ENCODE measurements around the gene PTF1A. TPM values are rescaled to one million over a fixed set of nuclear protein-coding genes. Genes with fewer than 3 reads are reported as not detected.

Gene PTF1A
- polyA plus RNA-seq, 1 donor (not counting 4 experiments of a cell fraction or from before 2014, with no cell fraction given) = not detected

GRCh38 chr10:23150091-23150490 lies 42.0 kb upstream of the PTF1A start:
- Histone ChIP-seq H3K36me3 (ENCODE audit: control insufficient read depth in 2 of 2, extremely low read depth in 1 of 2, insufficient read depth in 2 of 2, low read length in 2 of 2) (no peaks in the 10 kb centered on the region), H2AFZ (ENCODE audit: control insufficient read depth, low read length) (no peak overlapping the region), H3K4me2 (ENCODE audit: control insufficient read depth, extremely low read depth, insufficient read depth, low read depth, low read length) (no peak overlapping the region), H3K4me1 (ENCODE audit: control insufficient read depth, extremely low read depth, insufficient read depth, low read length) (no peaks in the 10 kb centered on the region), H3K9ac (ENCODE audit: control insufficient read depth, extremely low read depth, insufficient read depth, low read length) (no peak overlapping the region), H3K27me3 (ENCODE audit: control insufficient read depth, extremely low read depth, insufficient read depth, low read length) (peaks cover 5% of the 10 kb centered on the region), H3K9me1 (ENCODE audit: control insufficient read depth, extremely low read depth, insufficient read depth, low read length) (no peaks in the 10 kb centered on the region), H3K4me3 (ENCODE audit: control insufficient read depth in 2 of 3, extremely low read depth in 1 of 3, insufficient read depth in 2 of 3, low read depth in 1 of 3, low read length in 3 of 3) (no peak overlapping the region), H3K27ac (ENCODE audit: control insufficient read depth, insufficient read depth, low read length) (no peak overlapping the region), H3K9me3 (ENCODE audit: control insufficient read depth, low read depth, low read length) (no peaks in the 10 kb centered on the region), H3K79me2 (ENCODE audit: control insufficient read depth, insufficient read depth, low read length) (no peaks in the 10 kb centered on the region), H4K20me1 (ENCODE audit: control insufficient read depth, extremely low read depth, insufficient read depth, low read length) (no peaks in the 10 kb centered on the region)
- TF ChIP-seq EZH2 (IDR thresholded peaks at IDR 0.05; ENCODE audit: low read length) = no peak
- no peak for TF ChIP-seq CTCF (optimal IDR thresholded peaks at IDR 0.05 in 1 of 3, IDR thresholded peaks at IDR 0.05 in 1 of 3, conservative IDR thresholded peaks at IDR 0.05 in 1 of 3; ENCODE audit: extremely low read depth in 1 of 3, insufficient read depth in 2 of 3, low read length in 3 of 3)
- dilution Hi-C loops (cut with MboI; ENCODE audit: extremely low pct_ligation_motif_present, low sequenced_read_pairs) = no loop called here
- no peak for FAIRE-seq
- no peak for DNase-seq (ENCODE audit: low read depth, low spot score)

GRCh38 chr10:23150610-23151009 lies 41.5 kb upstream of the PTF1A start:
- no peaks in the 10 kb centered on the region for H3K36me3 ChIP-seq (ENCODE audit: control insufficient read depth in 2 of 2, extremely low read depth in 1 of 2, insufficient read depth in 2 of 2, low read length in 2 of 2)
- dilution Hi-C loops (cut with MboI; ENCODE audit: extremely low pct_ligation_motif_present, low sequenced_read_pairs) = no loop called here
- H3K9me3 ChIP-seq (ENCODE audit: control insufficient read depth, low read depth, low read length) = no peaks in the 10 kb centered on the region
- H2AFZ ChIP-seq (ENCODE audit: control insufficient read depth, low read length) = no peak overlapping the region
- FAIRE-seq (no peak), DNase-seq (ENCODE audit: low read depth, low spot score) (no peak)
- H3K9me1 ChIP-seq (ENCODE audit: control insufficient read depth, extremely low read depth, insufficient read depth, low read length) = no peaks in the 10 kb centered on the region
- H4K20me1 ChIP-seq (ENCODE audit: control insufficient read depth, extremely low read depth, insufficient read depth, low read length) = no peaks in the 10 kb centered on the region
- no peaks in the 10 kb centered on the region for H3K4me1 ChIP-seq (ENCODE audit: control insufficient read depth, extremely low read depth, insufficient read depth, low read length)
- H3K27me3 ChIP-seq (ENCODE audit: control insufficient read depth, extremely low read depth, insufficient read depth, low read length) = peaks cover 5% of the 10 kb centered on the region
- no peak overlapping the region for H3K27ac ChIP-seq (ENCODE audit: control insufficient read depth, insufficient read depth, low read length)
- no peak overlapping the region for H3K4me2 ChIP-seq (ENCODE audit: control insufficient read depth, extremely low read depth, insufficient read depth, low read depth, low read length)
- TF ChIP-seq EZH2 (IDR thresholded peaks at IDR 0.05; ENCODE audit: low read length) (no peak), CTCF (optimal IDR thresholded peaks at IDR 0.05 in 1 of 3, IDR thresholded peaks at IDR 0.05 in 1 of 3, conservative IDR thresholded peaks at IDR 0.05 in 1 of 3; ENCODE audit: extremely low read depth in 1 of 3, insufficient read depth in 2 of 3, low read length in 3 of 3) (no peak)
- H3K79me2 ChIP-seq (ENCODE audit: control insufficient read depth, insufficient read depth, low read length) = no peaks in the 10 kb centered on the region
- no peak overlapping the region for H3K4me3 ChIP-seq (ENCODE audit: control insufficient read depth in 2 of 3, extremely low read depth in 1 of 3, insufficient read depth in 2 of 3, low read depth in 1 of 3, low read length in 3 of 3)
- H3K9ac ChIP-seq (ENCODE audit: control insufficient read depth, extremely low read depth, insufficient read depth, low read length) = no peak overlapping the region

Data from keratinocyte (primary cell).